GM18526 (cell line): ENCODE results near the gene PVALEF.

ENCODE experiments used
- POLR2A ChIP-seq: IDR thresholded peaks from 3 replicates; pipeline ENCODE4 v1.6.1; 2011; ENCODE audit not compliant: insufficient read length; ENCODE audit errors: extremely low read depth

Gene PVALEF

DNA sequence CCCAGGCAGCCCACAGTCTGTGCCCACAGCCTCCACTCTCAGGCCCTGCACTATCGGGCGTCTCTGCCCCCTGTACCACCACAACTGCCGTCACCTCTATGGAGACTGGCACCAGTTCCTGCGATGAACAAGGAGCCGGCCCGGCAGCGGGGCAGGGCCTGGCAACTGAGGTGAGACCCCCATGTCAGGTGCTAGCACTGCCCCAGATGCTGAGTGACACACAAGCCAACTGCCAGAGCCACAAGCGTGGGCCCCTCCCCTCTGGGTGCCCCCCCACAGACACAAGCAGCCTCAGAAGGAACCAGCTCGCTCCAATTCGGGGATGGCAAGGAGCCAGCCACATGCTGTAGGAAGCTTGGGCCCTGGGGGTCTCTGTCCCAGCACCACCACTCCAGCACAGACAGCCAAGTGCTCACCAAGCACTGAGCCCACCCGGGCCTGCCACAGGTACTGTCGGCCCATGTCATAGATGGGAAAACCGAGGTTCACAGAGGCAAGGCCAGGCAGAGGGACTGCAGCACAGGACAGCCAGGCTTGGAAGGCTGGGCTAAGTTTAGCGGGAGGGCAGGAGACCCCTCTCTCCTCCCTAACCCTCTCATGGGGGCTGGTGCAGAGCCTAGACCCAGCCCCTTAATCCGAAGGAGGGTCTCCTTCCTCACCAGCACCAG is 1.5 kb upstream of the PVALEF start:
- no peak for TF ChIP-seq POLR2A

DNA sequence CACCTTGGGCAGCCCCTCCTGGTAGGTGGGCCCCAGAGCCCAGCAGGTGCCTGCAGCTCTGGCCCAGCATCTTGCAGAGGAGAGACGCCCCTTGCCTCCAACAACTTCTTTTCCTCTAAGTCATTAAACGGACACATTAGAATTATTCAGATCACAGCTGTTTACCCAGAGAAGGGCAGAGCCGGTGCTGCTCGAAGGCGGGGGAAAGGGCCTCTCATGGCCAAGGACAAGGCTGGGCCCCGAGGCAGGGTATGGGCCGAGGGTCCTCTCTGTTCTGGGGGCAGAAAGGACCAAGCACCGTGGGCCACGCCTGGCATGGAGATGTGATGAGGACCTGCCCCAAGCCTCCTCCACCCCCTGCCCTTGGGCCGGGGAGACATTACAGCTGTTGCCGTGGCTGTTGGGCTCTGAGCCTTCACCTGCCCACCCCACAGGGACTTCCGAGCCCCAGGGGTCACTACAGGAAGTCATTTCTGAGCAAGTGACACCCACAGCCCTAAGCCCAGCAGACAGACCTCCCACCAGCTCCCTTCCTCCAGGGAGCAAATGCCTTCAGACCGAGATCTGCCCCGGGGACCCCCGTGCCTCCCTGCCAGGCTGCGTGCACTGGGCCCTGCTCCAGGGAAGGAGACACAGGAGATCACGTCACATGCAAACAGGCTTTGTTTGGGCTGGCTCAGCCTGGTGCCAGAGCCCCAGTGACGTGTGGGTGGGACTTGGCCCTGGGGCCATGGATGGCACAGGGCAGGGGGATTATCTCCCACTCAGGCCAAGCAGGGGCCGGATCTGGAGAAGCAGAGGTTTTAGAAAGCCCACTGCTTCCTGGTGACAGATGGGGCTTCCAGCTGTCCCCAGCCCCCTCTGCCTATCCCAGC is 699 bp upstream of the PVALEF start:
- TF ChIP-seq POLR2A = no peak

DNA sequence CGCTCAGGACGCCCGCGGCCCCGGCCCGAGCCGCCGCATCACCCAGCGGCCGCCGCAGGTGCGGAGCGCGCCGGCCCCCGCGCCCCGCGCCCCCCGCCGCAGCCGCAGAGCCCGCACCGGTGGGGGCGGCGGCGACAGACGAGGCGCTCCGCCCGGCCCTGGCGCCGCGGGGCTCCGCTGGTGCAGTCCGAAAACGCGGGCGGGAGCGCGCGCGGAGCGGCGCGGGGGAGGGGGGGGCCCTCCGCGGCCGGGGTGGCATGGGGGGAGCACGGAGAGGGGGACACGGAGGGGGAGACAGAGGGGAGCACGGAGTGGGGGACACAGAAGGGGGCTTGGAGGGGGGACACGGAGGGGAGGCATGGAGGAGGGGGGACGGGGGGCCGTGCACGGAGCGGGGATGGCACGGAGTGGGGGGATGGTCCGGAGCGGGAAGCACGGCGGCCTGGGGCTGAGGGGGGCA is 756 bp downstream of the PVALEF start, which contains the start of gene AATK:
TSS of gene AATK (minus strand) at position 189 of the 460 bp plus-strand sequence. CDS start 229 bp downstream, outside the sequence.
- TF ChIP-seq POLR2A = no peak

DNA sequence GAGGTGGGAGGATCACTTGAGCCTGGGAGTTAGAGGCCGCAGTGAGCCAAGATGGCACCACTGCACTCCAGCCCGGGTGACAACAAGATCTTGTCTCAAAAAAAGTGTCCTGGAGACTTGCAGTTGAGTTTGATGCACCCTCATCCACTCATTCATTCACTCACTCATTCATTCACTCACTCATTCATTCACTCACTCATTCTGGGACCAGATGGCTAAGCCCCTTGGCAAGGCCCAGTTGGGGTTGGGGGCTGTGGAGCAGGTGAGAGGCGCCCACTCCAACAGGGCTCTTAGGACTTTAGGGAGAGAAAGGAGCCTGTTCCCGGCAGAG is 1.9 kb downstream of the PVALEF start:
- no peak for TF ChIP-seq POLR2A

DNA sequence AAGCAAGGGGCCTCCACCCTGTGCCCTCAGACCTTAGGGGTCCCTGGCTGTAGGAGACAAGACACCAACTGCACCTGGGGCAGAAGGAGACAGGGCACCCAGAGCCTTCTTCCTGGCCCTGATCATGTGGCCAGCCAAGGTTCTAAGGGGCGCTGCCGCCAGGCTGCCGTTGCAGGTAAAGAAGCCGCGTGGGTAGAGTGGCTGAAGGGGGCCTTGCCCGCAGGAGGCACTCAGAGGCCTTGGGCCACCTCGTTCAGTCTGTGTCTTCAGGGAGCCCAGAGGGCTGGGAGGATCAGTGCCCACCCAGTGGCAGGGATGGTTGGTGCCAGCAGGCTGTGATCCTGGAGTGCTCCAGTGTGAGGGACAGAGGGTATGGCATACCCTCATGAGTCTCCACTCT is 2.3 kb downstream of the PVALEF start:
- no peak for TF ChIP-seq POLR2A

DNA sequence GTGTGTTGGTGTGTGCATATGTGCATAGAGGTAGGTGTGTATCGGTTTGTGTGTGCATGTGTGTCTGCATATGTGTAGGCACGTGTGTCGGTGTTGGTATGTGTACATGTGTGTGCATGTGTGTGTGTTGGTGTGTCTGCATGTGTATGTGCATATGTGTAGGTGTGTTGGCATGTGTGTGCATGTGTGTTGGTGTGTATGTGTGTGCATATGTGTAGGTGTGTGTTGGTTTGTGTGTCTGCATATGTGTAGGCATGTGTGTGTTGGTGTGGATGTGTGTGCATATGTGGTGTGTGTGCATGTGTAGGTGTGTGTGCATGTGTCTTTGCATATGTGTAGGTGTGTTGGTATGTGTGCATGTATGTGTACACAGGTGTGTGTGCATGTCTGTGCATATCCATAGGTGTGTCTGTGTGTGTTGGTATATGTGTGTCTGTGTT is 4.6 kb downstream of the PVALEF start:
- no peak for TF ChIP-seq POLR2A

DNA sequence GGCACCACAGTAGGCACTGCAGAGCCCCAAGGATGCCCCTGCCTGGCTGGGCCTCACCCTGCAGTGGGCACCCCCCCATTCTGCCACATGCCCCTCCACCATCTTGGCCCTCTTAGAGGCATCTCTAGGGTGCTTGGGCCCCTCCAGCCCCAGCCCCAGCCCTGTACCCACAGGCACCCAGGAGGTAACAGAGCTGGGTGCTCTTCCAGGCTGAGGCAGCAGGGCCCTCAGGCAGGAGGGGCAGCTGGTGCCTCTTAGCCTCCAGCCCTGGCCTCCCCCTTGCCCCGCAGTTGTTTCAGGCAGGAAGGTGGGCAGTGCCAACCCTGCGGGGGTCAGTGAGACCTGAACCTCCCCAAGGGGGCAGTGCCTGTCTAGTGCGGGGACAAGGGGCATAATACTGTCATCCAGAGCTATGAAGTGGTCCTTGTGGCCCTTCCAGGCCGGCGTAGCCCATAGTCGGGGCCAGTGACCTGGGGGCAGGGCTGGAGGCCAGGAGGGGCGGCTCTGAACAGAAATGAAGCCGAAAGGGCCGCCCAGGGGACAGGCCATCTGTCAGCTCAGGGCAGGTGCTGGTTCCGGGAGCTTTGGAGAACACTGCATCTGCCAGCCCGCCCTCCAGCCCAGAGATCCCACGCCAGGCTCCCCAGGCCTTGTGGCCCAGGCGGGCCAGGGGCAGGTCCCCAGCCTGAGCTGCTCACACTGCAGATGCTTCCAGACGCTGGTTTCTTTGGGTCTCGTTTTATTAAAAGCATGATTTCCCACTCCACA is 5.6 kb downstream of the PVALEF start:
- no peak for TF ChIP-seq POLR2A

- no peak for TF ChIP-seq POLR2A
These were observed 6.6 kb downstream of the PVALEF start for GRCh38 chr17:81171941-81172340.

DNA sequence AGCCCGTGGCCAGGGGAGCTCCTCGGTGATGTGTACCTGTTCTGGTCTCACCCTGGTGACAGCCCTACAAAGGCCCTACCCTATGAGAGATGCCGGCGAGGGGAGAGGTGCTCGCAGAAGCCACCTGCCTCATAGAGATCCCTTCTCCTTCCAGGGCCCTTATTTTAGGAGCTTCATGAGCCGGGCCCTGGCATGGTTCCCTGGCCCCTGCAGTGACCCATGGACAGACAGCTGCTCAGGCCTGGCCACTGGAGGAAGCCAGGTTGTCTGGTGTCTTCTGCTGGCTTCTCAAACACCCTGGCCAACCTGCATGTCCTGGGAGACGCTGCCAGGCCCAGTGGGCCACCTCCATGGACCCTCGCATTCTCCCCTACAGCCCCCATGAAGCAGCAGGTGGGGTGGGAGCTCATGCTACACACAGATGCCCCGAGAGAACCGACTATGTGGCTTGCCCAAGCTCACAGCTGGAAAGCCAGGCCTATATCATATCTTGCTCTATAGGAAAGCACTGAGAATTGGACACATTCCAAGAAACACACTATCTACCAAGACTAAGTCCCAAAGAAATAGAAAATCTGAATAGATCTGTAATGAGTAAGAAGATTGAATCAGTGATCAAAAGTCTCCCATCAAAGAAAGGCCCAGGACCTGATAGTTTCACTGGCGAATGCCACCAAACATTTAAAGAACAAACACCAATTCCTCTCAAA is 7.9 kb downstream of the PVALEF start:
- no peak for TF ChIP-seq POLR2A

DNA sequence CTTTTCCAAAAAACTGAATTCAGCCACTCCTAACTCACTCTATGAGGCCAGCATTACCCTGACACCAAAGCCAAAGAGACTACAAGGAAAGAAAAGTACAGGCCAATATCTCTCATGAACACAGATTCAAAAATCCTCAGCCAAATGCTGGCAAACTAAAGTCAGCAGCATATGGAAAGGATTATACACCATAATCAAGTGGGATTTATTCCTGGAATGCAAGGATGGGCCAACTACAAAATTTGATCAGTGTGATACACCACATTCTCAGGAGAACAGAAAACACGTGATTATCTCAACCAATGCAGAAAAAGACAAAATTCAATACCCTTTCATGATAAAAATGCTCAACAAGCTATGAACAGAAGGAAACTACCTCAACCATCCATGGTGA is 8.5 kb downstream of the PVALEF start:
- no peak for TF ChIP-seq POLR2A

GRCh38 chr17:81176666-81177065 is 11.4 kb downstream of the PVALEF start:
- no peak for TF ChIP-seq POLR2A

GRCh38 chr17:81178136-81179091 is 13.1 kb downstream of the PVALEF start:
- no peak for TF ChIP-seq POLR2A

GRCh38 chr17:81179220-81179619 is 13.9 kb downstream of the PVALEF start:
- no peak for TF ChIP-seq POLR2A

GRCh38 chr17:81179861-81180260 is 14.6 kb downstream of the PVALEF start:
- no peak for TF ChIP-seq POLR2A
